ENCODE results near the gene WDFY4. TPM values are rescaled to one million over a fixed set of nuclear protein-coding genes. Genes with fewer than 3 reads are reported as not detected.

Gene WDFY4
- total and polyA plus RNA-seq, 2 donors (not counting 3 experiments of a cell fraction or from before 2014, with no cell fraction given), result 10.1 to 10.2 TPM

GRCh38 chr10:48996329-48996728, 311.7 kb downstream of the WDFY4 start:
- Histone ChIP-seq H3K9ac (replicated peaks; ENCODE audit: extremely low read depth, insufficient read depth, low read length) (no peak overlapping the region), H3K79me2 (ENCODE audit: control insufficient read depth, insufficient read depth, low read length) (no peaks in the 10 kb centered on the region), H2AFZ (ENCODE audit: low read depth, low read length) (no peak overlapping the region), H3K9me3 (replicated peaks; ENCODE audit: control insufficient read depth, insufficient read depth, low read length) (no peaks in the 10 kb centered on the region), H3K9me1 (replicated peaks; ENCODE audit: control insufficient read depth, extremely low read depth, insufficient read depth, low read length) (no peaks in the 10 kb centered on the region), H3K4me1 (ENCODE audit: control insufficient read depth, extremely low read depth, insufficient read depth, low read length) (no peaks in the 10 kb centered on the region), H3K4me2 (ENCODE audit: insufficient read depth, low read length) (no peak overlapping the region), H4K20me1 (replicated peaks; ENCODE audit: control insufficient read depth, extremely low read depth, insufficient read depth, low read length) (no peaks in the 10 kb centered on the region), H3K27ac (ENCODE audit: insufficient read depth, low read depth, low read length) (no peak overlapping the region), H3K36me3 (ENCODE audit: control insufficient read depth in 2 of 2, extremely low read depth in 1 of 2, insufficient read depth in 2 of 2, low read length in 2 of 2) (no peaks in the 10 kb centered on the region), H3K27me3 (ENCODE audit: control insufficient read depth in 2 of 2, insufficient read depth in 2 of 2, low read length in 2 of 2) (no peaks in the 10 kb centered on the region), H3K4me3 (replicated peaks in 1 of 3; ENCODE audit: insufficient read depth in 1 of 3, low read depth in 1 of 3, low read length in 3 of 3) (no peak overlapping the region)
- intact Hi-C loops (cut with micrococcal nuclease) (no loop called here), dilution Hi-C loops (cut with MboI; ENCODE audit: extremely low pct_ligation_motif_present, low sequenced_read_pairs) (no loop called here)
- DNase-seq (ENCODE audit: low read depth, low spot score) (no peak), FAIRE-seq (no peak)
- TF ChIP-seq MAX (IDR thresholded peaks at IDR 0.05; ENCODE audit: insufficient read depth, insufficient read length) (no peak), JUN (IDR thresholded peaks at IDR 0.05; ENCODE audit: borderline replicate concordance, insufficient read depth, insufficient read length, low read depth) (no peak)
- POLR2A ChIA-PET, result no interaction called here
- CTCF ChIA-PET, result no interaction called here
- no TSS peak for BruUV-seq (replicated peaks)

- Histone ChIP-seq H2AFZ (ENCODE audit: low read depth, low read length) (no peak overlapping the region), H3K36me3 (ENCODE audit: control insufficient read depth in 2 of 2, extremely low read depth in 1 of 2, insufficient read depth in 2 of 2, low read length in 2 of 2) (no peaks in the 10 kb centered on the region), H3K9me3 (replicated peaks; ENCODE audit: control insufficient read depth, insufficient read depth, low read length) (no peaks in the 10 kb centered on the region), H4K20me1 (replicated peaks; ENCODE audit: control insufficient read depth, extremely low read depth, insufficient read depth, low read length) (no peaks in the 10 kb centered on the region), H3K4me1 (ENCODE audit: control insufficient read depth, extremely low read depth, insufficient read depth, low read length) (no peaks in the 10 kb centered on the region), H3K79me2 (ENCODE audit: control insufficient read depth, insufficient read depth, low read length) (no peaks in the 10 kb centered on the region), H3K9ac (replicated peaks; ENCODE audit: extremely low read depth, insufficient read depth, low read length) (no peak overlapping the region), H3K9me1 (replicated peaks; ENCODE audit: control insufficient read depth, extremely low read depth, insufficient read depth, low read length) (no peaks in the 10 kb centered on the region), H3K27me3 (ENCODE audit: control insufficient read depth in 2 of 2, insufficient read depth in 2 of 2, low read length in 2 of 2) (no peaks in the 10 kb centered on the region), H3K27ac (ENCODE audit: insufficient read depth, low read depth, low read length) (no peak overlapping the region), H3K4me2 (ENCODE audit: insufficient read depth, low read length) (no peak overlapping the region), H3K4me3 (replicated peaks in 1 of 3; ENCODE audit: insufficient read depth in 1 of 3, low read depth in 1 of 3, low read length in 3 of 3) (no peak overlapping the region)
- dilution Hi-C loops (cut with MboI; ENCODE audit: extremely low pct_ligation_motif_present, low sequenced_read_pairs) (no loop called here), intact Hi-C loops (cut with micrococcal nuclease) (no loop called here)
- BruUV-seq (replicated peaks), result no TSS peak
- DNase-seq (ENCODE audit: low read depth, low spot score), result no peak
- CTCF ChIA-PET, result no interaction called here
- POLR2A ChIA-PET, result no interaction called here
- no peak for FAIRE-seq
- TF ChIP-seq EZH2 (IDR thresholded peaks at IDR 0.05; ENCODE audit: borderline replicate concordance, low read depth, low read length, severe bottlenecking), result no peak
These were observed 314.7 kb downstream of the WDFY4 start for GRCh38 chr10:48999346-48999745.
